Vagina (tissue), 2 donors: ENCODE measurements around the gene SPTBN1.

Source experiments
- CTCF ChIP-seq, 3 experiments: fragments of 450-650 bp in 2 of 3; fragments of 200-600 bp in 1 of 3; sonication (generic) in 1 of 3; IDR thresholded peaks; one replicate each; pipeline ENCODE4 v1.5.1; 2017 to 2019; ENCODE audit warnings: antibody characterized with exemption in 3 of 3, mild to moderate bottlenecking in 2 of 3, moderate library complexity in 2 of 3
- POLR2A ChIP-seq, 2 donors: fragments of 450-650 bp; IDR thresholded peaks; one replicate each; pipeline ENCODE4 v1.6.1; 2017; ENCODE audit warnings: antibody characterized with exemption in 2 of 2, mild to moderate bottlenecking in 2 of 2, moderate library complexity in 2 of 2

- TF ChIP-seq POLR2A (IDR thresholded peaks at IDR 0.05): no peak
- no peak for TF ChIP-seq CTCF (IDR thresholded peaks at IDR 0.05)
Measured at GRCh38 chr2:54617409-54617808, 161.3 kb downstream of the SPTBN1 start.
